GM21447 (cell line): Measurements from ENCODE around the gene AOC3.
"Not testable (repeated sequence)": the region's sequence is repeated elsewhere in the genome, so short reads cannot be mapped to it uniquely, and the experiment has no call there.

Experiments used
- ATAC-seq: cut with Tn5 transposase; IDR thresholded peaks from one replicate; pipeline ENCODE4 v1.9.1; 2021; ENCODE audit not compliant: unreplicated experiment

Gene AOC3

GRCh38 chr17:42889809-42890208 lies 38.8 kb downstream of the AOC3 start:
- ATAC-seq: no peak

DNA sequence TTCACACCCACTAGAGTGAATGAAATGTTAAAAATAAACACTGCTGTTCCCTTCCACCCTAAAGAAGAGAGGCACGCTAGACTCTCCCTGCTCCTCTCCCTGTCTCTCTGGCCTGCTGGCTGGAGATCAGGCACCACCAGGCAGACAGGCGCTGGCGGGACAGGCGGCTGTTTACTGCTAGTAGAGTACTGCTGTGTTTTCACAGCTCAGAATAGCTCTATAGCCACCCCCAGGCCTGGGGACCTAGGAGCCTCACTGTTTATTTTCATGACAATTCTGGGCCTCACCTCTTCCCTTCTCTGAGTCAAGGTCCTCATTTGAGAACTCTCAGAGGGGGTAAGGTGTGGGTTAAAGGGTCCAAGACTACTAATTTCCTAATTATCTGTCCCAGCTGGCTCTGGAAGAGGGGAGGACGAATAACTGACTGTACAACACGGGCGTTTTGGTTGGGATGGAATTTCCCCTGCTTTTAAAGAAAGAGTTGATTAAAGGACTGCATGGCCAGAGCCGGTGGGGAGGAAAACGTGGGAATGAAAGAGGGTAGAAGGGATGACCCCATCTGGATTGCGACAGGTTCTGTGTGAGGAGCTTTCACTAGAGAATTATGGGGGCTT lies 40.6 kb downstream of the AOC3 start:
- no peak for ATAC-seq

DNA sequence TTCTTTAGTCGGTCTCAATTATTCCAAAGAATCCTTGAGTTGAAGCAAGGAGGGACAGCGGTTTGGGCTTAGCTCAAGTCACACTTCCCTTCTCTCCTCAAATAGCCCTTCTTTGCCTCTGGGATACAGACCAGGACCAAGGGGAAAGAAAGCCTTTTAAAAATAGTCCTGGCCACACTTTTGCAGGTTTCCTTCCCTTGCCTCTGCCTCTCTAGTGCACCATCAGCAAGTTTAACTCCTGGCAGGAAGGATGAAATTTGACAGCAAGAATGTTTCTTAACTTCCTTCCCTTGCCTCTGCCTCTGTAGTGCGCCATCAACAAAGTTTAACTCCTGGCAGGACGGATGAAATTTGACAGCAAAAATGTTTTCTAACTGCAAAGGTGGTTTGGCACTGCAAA lies 42.4 kb downstream of the AOC3 start:
- no peak for ATAC-seq

DNA sequence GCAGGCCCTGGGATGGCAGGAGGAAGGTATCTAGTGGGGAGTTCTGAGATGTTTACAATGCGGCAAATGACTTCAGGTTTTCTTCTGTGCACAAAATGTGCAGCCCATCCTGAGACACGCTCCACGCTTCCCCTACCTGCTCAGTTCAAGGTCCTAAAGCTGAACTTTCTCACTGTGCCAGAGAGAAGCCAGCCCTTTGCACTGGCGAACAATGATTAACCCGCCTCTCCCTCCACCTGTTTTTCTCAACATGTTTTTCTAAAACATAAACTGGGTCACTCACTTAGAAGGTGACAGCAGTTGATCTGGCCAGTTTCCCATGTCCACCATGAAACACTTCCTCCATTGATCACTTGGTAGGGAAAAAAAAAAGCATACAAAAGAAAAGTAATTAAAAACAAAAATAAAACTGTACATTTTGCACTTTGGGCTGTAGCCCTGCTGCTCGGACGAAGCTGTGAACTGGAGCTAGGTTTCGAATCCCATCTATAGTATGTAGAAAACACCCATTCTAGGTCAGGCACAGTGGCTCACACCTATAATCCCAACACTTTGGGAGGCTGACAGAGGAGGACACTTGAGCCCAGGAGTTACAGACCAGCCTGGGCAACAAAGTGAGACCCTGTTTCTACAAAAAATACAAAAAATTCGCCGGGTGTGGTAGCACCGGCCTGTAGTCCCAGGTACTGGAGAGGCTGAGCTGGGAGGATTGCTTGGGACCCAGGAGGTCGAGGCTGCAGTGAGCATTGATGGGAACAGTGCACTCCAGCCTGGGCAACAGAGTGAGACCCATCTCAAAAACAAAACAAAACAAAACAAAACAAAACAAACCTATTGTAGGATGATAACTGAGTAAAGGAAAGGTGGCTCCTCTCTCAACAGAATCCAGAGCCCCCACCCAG lies 43.5 kb downstream of the AOC3 start:
- no peak for ATAC-seq

DNA sequence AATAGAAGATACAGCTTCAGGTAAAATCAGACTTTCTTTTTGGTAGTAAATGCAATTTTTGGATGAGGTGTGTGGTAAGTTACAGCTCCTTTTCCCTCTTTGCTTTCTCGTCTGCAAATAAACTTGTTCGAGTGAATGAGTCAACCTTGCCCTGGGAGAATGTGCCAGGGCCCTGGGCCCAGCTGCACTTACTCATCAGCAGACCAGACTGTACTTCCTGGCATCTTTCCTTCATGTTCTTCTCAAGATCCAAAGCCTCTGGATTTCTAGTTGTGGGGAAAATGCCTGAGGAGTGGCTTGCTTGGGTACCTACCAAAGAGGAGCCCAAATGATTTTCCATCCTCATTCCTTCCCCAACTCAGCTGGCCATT lies 44.2 kb downstream of the AOC3 start:
- ATAC-seq: no peak

DNA sequence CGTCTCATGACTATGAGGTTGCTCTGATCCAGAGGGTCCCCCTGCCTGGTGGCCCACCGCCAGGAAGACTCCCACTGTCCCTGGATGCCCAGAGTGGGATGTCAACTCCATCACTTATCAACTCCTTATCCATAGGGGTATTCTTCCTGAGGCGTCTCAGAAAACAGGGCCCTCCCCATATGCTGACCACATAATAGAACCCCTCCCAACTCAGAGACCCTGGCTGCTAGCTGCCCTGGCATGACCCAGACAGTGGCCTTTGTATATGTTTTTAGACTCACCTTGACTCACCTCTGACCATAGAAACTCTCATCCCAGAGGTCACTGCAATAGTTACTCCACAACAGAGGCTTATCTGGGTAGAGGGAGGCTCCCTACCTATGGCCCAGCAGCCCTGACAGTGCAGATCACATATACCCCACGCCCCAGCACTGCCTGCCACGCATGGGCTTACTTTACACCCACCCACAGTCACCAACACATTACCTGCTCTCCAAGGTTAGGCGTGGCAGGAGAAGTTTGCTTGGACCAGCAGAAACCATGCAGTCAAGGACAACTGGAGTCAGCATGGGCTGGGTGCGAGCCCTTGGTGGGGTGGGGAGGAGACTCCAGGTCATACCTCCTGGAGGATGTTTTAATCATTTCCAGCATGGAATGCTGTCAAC lies 47.3 kb downstream of the AOC3 start:
- no peak for ATAC-seq

DNA sequence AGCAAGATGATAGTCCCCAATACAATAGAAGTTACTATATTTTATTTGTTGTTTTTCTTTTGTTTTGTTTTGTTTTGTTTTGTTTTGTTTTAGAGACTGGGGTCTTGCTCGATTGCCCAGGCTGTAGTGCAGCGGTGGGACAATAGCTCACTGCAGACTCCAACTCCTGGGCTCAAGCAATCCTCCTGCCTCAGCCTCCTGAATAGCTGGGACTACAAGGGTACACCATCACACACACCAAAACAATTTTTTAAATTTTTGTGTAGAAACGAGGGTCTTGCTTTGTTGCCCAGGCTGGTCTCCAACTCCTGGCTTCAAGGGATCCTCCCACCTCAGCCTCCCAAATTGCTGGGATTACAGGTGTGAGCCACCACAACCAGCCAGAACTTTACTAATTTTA lies 49.0 kb downstream of the AOC3 start:
- ATAC-seq: not testable (repeated sequence)

DNA sequence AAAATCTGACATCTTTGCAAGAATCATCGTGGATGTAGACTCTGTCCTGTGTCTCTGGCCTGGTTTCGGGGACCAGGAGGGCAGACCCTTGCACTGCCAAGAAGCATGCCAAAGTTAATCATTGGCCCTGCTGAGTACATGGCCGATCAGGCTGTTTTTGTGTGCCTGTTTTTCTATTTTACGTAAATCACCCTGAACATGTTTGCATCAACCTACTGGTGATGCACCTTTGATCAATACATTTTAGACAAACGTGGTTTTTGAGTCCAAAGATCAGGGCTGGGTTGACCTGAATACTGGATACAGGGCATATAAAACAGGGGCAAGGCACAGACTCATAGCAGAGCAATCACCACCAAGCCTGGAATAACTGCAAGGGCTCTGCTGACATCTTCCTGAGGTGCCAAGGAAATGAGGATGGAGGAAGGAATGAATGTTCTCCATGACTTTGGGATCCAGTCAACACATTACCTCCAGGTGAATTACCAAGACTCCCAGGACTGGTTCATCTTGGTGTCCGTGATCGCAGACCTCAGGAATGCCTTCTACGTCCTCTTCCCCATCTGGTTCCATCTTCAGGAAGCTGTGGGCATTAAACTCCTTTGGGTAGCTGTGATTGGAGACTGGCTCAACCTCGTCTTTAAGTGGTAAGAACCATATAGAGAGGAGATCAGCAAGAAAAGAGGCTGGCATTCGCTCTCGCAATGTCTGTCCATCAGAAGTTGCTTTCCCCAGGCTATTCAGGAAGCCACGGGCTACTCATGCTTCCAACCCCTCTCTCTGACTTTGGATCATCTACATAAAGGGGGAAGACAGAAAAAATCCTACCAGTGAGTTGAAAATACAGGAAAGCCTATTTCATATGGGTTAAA lies 49.7 kb downstream of the AOC3 start, which contains the start of gene G6PC1:
TSS of gene G6PC1 (plus strand) at position 340 of the 872 bp plus-strand sequence. CDS start at position 418, 78 bp downstream.
- no peak for ATAC-seq

GRCh38 chr17:42901535-42902229 lies 50.7 kb downstream of the AOC3 start:
- ATAC-seq: no peak

DNA sequence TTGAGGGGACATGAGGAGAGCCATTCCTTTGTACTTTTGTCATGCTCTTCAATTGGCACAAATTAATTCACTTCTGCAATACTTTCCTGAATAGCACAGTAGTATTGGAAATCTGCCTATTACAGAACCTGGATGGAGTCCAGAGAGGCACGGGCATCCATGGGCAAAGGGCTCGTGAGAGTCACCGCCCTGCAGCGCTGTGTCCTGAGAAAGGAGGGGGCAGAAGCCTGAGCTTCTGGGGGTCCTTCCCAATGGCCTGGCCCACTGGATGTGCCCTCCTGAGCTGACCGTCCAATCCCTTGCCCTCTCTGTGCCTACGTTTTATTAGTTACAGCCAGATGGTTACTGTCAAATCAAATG lies 53.1 kb downstream of the AOC3 start:
- ATAC-seq: no peak

DNA sequence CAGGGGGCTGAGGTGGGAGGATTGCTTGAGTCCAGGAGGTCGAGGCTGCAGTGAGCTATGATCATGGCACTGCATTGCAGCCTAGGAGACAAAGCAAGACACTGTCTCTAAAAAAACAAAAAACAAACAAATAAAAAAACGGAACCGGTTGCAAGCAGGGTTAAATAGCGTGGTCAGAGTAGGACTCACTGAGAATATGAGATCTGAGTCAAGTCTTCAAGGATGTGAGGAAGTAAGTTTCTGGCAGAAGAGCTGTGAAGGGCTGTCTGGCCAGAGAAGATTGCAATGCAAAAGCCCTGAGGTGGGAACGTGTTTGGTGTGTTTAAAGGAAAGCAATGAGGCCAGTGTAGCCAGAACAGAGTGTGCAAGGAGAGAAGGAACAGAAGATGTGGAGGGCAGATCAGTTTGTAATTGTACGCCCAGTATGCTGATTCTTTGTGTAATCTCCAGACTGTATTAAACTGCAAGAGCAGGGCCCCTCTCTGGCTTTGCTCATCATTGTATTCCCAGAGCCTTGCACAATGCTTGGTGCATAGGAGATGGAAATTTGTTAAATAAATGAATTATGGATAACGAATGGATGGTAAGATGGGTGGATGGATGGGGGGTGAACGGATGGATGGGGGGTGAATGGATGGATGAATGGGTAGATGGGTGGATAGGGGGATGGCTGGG lies 55.9 kb downstream of the AOC3 start:
- no peak for ATAC-seq
